Ascending aorta (tissue), 2 donors: ENCODE measurements around the gene PPP6C. TPM values are rescaled to one million over a fixed set of nuclear protein-coding genes. Genes with fewer than 3 reads are reported as not detected.

ENCODE experiments used
- DNase-seq, 2 donors: peaks; one replicate each; pipeline ENCODE4 v3.0.0-alpha.2; 2019; ENCODE audit warnings: low spot score in 2 of 2
- H3K27ac ChIP-seq, 2 donors: fragments of 200-600 bp; sonication (generic); one replicate each; pipeline ENCODE4 v1.5.1; 2016 to 2017; ENCODE audit warnings: mild to moderate bottlenecking in 1 of 2
- H3K27me3 ChIP-seq: fragments of 200-600 bp; sonication (generic); one replicate; pipeline ENCODE4 v1.5.1; 2017
- H3K36me3 ChIP-seq, 2 donors: fragments of 200-600 bp; sonication (generic); one replicate each; pipeline ENCODE4 v1.5.1; 2016
- H3K4me1 ChIP-seq, 2 donors: fragments of 200-600 bp; sonication (generic); one replicate each; pipeline ENCODE4 v1.5.1; 2016 to 2017; ENCODE audit warnings: mild to moderate bottlenecking in 1 of 2
- H3K4me3 ChIP-seq, 2 donors: fragments of 200-600 bp; sonication (generic); one replicate each; pipeline ENCODE4 v1.5.1; 2016 to 2017; ENCODE audit warnings: mild to moderate bottlenecking in 1 of 2
- H3K9me3 ChIP-seq, 2 donors: fragments of 200-600 bp; sonication (generic); one replicate each; pipeline ENCODE4 v1.5.1; 2016
- intact Hi-C: fragments of 100-400 bp; cut with DNase I; formaldehyde crosslinking; loops from one replicate; pipeline ENCODE4 v1.15.1; 2023
- total RNA-seq: library from RNA; depleted of rRNA; stranded (reverse); fragments of >200 nt; gene quantifications from one replicate; pipeline ENCODE4 v1.1.0, GENCODE V29; 2016
- TF ChIP-seq, protein P1 (sequence below), 3 experiments: fragments of 200-600 bp in 2 of 3; fragments of 450-650 bp in 1 of 3; sonication (generic) in 2 of 3; IDR thresholded peaks; one replicate each; pipeline ENCODE4 v1.5.1; 2016 to 2019; ENCODE audit warnings: antibody characterized with exemption in 3 of 3, mild to moderate bottlenecking in 1 of 3, moderate library complexity in 1 of 3

Gene PPP6C
- total RNA-seq, 1 donor from 2014 or later: 33.8 TPM

- no peaks in the 10 kb centered on the region for H3K36me3 ChIP-seq
- no peak for DNase-seq
- no peaks in the 10 kb centered on the region for H3K4me1 ChIP-seq
- no peak overlapping the region for H3K27ac ChIP-seq
- intact Hi-C loops: no loop called here
- TF ChIP-seq, protein P1, sequence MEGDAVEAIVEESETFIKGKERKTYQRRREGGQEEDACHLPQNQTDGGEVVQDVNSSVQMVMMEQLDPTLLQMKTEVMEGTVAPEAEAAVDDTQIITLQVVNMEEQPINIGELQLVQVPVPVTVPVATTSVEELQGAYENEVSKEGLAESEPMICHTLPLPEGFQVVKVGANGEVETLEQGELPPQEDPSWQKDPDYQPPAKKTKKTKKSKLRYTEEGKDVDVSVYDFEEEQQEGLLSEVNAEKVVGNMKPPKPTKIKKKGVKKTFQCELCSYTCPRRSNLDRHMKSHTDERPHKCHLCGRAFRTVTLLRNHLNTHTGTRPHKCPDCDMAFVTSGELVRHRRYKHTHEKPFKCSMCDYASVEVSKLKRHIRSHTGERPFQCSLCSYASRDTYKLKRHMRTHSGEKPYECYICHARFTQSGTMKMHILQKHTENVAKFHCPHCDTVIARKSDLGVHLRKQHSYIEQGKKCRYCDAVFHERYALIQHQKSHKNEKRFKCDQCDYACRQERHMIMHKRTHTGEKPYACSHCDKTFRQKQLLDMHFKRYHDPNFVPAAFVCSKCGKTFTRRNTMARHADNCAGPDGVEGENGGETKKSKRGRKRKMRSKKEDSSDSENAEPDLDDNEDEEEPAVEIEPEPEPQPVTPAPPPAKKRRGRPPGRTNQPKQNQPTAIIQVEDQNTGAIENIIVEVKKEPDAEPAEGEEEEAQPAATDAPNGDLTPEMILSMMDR (IDR thresholded peaks at IDR 0.05): no peak
- H3K4me3 ChIP-seq: no peak overlapping the region
- no peaks in the 10 kb centered on the region for H3K9me3 ChIP-seq
- H3K27me3 ChIP-seq: no peaks in the 10 kb centered on the region
Observed at GRCh38 chr9:125103770-125104460, 85.7 kb downstream of the PPP6C start.

DNA sequence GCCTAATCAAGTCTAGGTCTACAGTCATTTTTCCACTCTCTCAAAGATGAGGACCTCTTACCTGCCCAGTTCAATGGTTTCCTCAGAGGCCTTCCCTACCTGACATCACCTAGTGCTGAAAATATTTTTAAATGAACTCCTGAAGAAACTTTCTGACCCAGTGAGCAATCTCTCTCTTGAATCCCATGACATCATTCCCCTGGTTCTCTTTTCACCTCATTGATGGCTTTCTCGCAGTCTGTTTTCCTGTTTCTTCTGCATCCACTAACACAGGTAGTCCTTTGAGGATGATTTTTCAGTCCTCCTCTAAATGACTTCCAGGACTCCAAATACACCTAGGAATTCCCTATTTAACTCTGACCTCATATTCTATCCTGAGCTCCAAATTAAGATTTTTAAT is 86.6 kb downstream of the PPP6C start:
- no peaks in the 10 kb centered on the region for H3K27me3 ChIP-seq

GRCh38 chr9:125100822-125101221 is 88.8 kb downstream of the PPP6C start:
- peaks cover 0 to 5% of the 10 kb centered on the region in 2 donors for H3K4me1 ChIP-seq
- intact Hi-C loops: no loop called here
- H3K27ac ChIP-seq: no peak overlapping the region
- DNase-seq: no peak
- TF ChIP-seq, protein P1 (IDR thresholded peaks at IDR 0.05): no peak
- no peaks in the 10 kb centered on the region for H3K36me3 ChIP-seq
- no peaks in the 10 kb centered on the region for H3K27me3 ChIP-seq
- H3K4me3 ChIP-seq: no peak overlapping the region
- H3K9me3 ChIP-seq: no peaks in the 10 kb centered on the region

More for the DNA sequence above, 86.6 kb downstream of the PPP6C start:
- Histone ChIP-seq H3K4me3 (no peak overlapping the region), H3K27ac (no peak overlapping the region), H3K4me1 (peaks cover 0 to 5% of the 10 kb centered on the region in 2 donors), H3K9me3 (no peaks in the 10 kb centered on the region), H3K36me3 (no peaks in the 10 kb centered on the region)
- intact Hi-C loops: no loop called here
- TF ChIP-seq, protein P1 (IDR thresholded peaks at IDR 0.05): no peak
- no peak for DNase-seq

DNA sequence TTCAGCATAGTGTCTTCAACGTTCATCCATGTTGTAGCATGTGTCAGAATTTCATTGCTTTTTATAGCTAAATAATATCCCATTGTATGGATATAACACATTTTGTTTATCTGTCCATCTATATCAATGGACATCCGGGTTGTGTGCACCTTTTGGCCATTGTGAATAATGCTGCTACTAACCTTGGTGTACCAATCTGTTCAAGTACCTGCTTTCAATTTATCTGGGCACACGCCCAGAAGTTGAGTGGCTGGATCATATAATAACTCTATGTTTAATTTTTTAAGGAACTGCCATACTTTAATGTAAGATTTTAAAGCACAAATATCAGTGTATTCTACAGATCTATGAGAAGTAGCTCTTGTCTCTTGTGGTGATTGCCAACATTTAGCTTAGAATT is 89.8 kb downstream of the PPP6C start:
- TF ChIP-seq, protein P1 (IDR thresholded peaks at IDR 0.05): no peak
- no peaks in the 10 kb centered on the region for H3K36me3 ChIP-seq
- no peaks in the 10 kb centered on the region for H3K27me3 ChIP-seq
- H3K4me3 ChIP-seq: no peak overlapping the region
- DNase-seq: no peak
- H3K9me3 ChIP-seq: no peaks in the 10 kb centered on the region
- H3K27ac ChIP-seq: no peak overlapping the region
- intact Hi-C loops: no loop called here
- peaks cover 0 to 5% of the 10 kb centered on the region in 2 donors for H3K4me1 ChIP-seq

Other genes with a start within 250 kb of the PPP6C start
- gene GOLGA1, start 248.7 kb downstream of the PPP6C start, total RNA-seq: 36.8 TPM
- 2.4 TPM for gene SCAI, start 46.3 kb downstream of the PPP6C start, total RNA-seq
- gene RABEPK, start 10.7 kb upstream of the PPP6C start, total RNA-seq: 20.4 TPM
- gene HSPA5, start 51.5 kb upstream of the PPP6C start, total RNA-seq: 133 TPM
- gene GAPVD1, start 72.0 kb upstream of the PPP6C start, total RNA-seq: 18.9 TPM